ENCODE results near the gene GALNT10.

The GALNT10 gene

GRCh38 chr5:154157483-154158378 lies 32.8 kb upstream of the GALNT10 start:
- no peak for TF ChIP-seq CTCF (IDR thresholded peaks at IDR 0.05; ENCODE audit: insufficient read depth, low read length)
- TF ChIP-seq SPI1 (IDR thresholded peaks at IDR 0.05; ENCODE audit: borderline replicate concordance, low read depth), result no peak
- TF ChIP-seq GABPA (IDR thresholded peaks at IDR 0.05; ENCODE audit: low read depth), result no peak
- TF ChIP-seq, protein P1, sequence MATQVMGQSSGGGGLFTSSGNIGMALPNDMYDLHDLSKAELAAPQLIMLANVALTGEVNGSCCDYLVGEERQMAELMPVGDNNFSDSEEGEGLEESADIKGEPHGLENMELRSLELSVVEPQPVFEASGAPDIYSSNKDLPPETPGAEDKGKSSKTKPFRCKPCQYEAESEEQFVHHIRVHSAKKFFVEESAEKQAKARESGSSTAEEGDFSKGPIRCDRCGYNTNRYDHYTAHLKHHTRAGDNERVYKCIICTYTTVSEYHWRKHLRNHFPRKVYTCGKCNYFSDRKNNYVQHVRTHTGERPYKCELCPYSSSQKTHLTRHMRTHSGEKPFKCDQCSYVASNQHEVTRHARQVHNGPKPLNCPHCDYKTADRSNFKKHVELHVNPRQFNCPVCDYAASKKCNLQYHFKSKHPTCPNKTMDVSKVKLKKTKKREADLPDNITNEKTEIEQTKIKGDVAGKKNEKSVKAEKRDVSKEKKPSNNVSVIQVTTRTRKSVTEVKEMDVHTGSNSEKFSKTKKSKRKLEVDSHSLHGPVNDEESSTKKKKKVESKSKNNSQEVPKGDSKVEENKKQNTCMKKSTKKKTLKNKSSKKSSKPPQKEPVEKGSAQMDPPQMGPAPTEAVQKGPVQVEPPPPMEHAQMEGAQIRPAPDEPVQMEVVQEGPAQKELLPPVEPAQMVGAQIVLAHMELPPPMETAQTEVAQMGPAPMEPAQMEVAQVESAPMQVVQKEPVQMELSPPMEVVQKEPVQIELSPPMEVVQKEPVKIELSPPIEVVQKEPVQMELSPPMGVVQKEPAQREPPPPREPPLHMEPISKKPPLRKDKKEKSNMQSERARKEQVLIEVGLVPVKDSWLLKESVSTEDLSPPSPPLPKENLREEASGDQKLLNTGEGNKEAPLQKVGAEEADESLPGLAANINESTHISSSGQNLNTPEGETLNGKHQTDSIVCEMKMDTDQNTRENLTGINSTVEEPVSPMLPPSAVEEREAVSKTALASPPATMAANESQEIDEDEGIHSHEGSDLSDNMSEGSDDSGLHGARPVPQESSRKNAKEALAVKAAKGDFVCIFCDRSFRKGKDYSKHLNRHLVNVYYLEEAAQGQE (IDR thresholded peaks at IDR 0.05; ENCODE audit: insufficient replicate concordance, low read depth), result no peak
- no peak for TF ChIP-seq POLR2AphosphoS5 (IDR thresholded peaks at IDR 0.05; ENCODE audit: low read depth)
- no peak for DNase-seq (ENCODE audit: low read depth in 1 of 2, low spot score in 1 of 2)
- no peak overlapping the region for H3K27ac ChIP-seq (replicated peaks)
- H3K4me3 ChIP-seq (replicated peaks; ENCODE audit: insufficient read depth, low read length), result no peak overlapping the region
- H3K27me3 ChIP-seq (ENCODE audit: insufficient read depth, poor library complexity, severe bottlenecking), result peaks cover 11% of the 10 kb centered on the region

DNA sequence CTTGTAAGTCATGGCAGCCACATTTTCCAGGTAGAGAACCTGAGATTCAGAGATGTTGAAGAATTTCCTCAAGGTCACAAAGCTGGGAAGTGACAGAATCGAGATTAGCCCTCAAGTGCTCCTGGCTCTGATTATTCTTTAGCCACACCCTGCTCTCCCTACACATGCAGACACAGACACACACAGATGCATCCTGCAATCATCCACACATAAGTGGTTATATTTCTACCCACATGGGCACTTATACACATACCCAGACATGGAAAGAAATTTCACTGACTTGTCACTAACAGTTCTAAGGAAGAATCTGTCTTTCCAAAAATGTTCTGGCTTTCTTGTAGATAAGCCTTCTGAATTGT lies 32.2 kb upstream of the GALNT10 start:
- Histone ChIP-seq H3K4me3 (replicated peaks; ENCODE audit: insufficient read depth, low read length) (no peak overlapping the region), H3K27me3 (ENCODE audit: insufficient read depth, poor library complexity, severe bottlenecking) (peaks cover 15% of the 10 kb centered on the region), H3K27ac (replicated peaks) (no peak overlapping the region)
- DNase-seq (ENCODE audit: low read depth in 1 of 2, low spot score in 1 of 2), result no peak
- TF ChIP-seq POLR2AphosphoS5 (IDR thresholded peaks at IDR 0.05; ENCODE audit: low read depth) (no peak), CTCF (IDR thresholded peaks at IDR 0.05; ENCODE audit: insufficient read depth, low read length) (no peak), SPI1 (IDR thresholded peaks at IDR 0.05; ENCODE audit: borderline replicate concordance, low read depth) (no peak), GABPA (IDR thresholded peaks at IDR 0.05; ENCODE audit: low read depth) (no peak)
- TF ChIP-seq, protein P1 (IDR thresholded peaks at IDR 0.05; ENCODE audit: insufficient replicate concordance, low read depth), result no peak

- Histone ChIP-seq H3K27me3 (ENCODE audit: insufficient read depth, poor library complexity, severe bottlenecking) (peaks cover 15% of the 10 kb centered on the region), H3K27ac (replicated peaks) (no peak overlapping the region), H3K4me3 (replicated peaks; ENCODE audit: insufficient read depth, low read length) (no peak overlapping the region)
- DNase-seq (ENCODE audit: low read depth in 1 of 2, low spot score in 1 of 2), result no peak
- TF ChIP-seq POLR2AphosphoS5 (IDR thresholded peaks at IDR 0.05; ENCODE audit: low read depth) (no peak), SPI1 (IDR thresholded peaks at IDR 0.05; ENCODE audit: borderline replicate concordance, low read depth) (no peak), GABPA (IDR thresholded peaks at IDR 0.05; ENCODE audit: low read depth) (no peak), CTCF (IDR thresholded peaks at IDR 0.05; ENCODE audit: insufficient read depth, low read length) (no peak)
- TF ChIP-seq, protein P1 (IDR thresholded peaks at IDR 0.05; ENCODE audit: insufficient replicate concordance, low read depth), result no peak
Observed at GRCh38 chr5:154159343-154159742, 31.2 kb upstream of the GALNT10 start.

Data from HL-60 (cell line).